Metanephros (tissue), 2 donors: Measurements from ENCODE around the gene IL17REL. TPM values are rescaled to one million over a fixed set of nuclear protein-coding genes. Genes with fewer than 3 reads are reported as not detected.

Experiments
- small RNA-seq: library from RNA; depleted of rRNA; stranded (forward); fragments of <200 nt; gene quantifications from one replicate; pipeline ENCODE3, GENCODE V24; 2014; ENCODE audit warnings: low replicate concordance
- total RNA-seq: library from RNA; depleted of rRNA; stranded (reverse); fragments of >200 nt; gene quantifications from one replicate; pipeline ENCODE4 v1.2.3, GENCODE V29; 2014

The IL17REL gene
- total RNA-seq = not detected

GRCh38 chr22:50012211-50013181 is at the start of gene IL17REL:
Gene IL17REL (minus strand): TSS chr22:50012765. CDS start chr22:50012646, 119 bp downstream.

GRCh38 chr22:50058061-50058905 is 45.7 kb upstream of the IL17REL start, which contains the start of gene TTLL8:
Gene TTLL8 (minus strand): TSS chr22:50058298.

GRCh38 chr22:49960159-49961004 is 52.2 kb downstream of the IL17REL start, which contains the start of gene PIM3:
Gene PIM3 (plus strand): TSS chr22:49960772. CDS start chr22:49960948, 176 bp downstream.

Small RNAs within 50 kb of the gene (small RNA-seq; reads per million reads assigned to genes)
- not detected for gene MIR6821

Other genes with a start within 250 kb of the IL17REL start
- gene BRD1, start 184.9 kb downstream of the IL17REL start, total RNA-seq = 43.8 TPM
- gene ZBED4, start 158.9 kb downstream of the IL17REL start, total RNA-seq = 12.5 TPM
- 28.6 TPM for gene ALG12, start 94.3 kb downstream of the IL17REL start, total RNA-seq
- gene CRELD2, start 94.1 kb downstream of the IL17REL start, total RNA-seq = 25.7 TPM
- 60.5 TPM for gene PIM3, start 52.0 kb downstream of the IL17REL start, total RNA-seq
- gene TTLL8, start 45.5 kb upstream of the IL17REL start, total RNA-seq = not detected
- gene MLC1, start 72.7 kb upstream of the IL17REL start, total RNA-seq = 3.0 TPM
- 0.99 TPM for gene MOV10L1, start 77.2 kb upstream of the IL17REL start, total RNA-seq
- gene PANX2, start 158.0 kb upstream of the IL17REL start, total RNA-seq = 0.82 TPM
- 23.7 TPM for gene TRABD, start 173.1 kb upstream of the IL17REL start, total RNA-seq
- 33.6 TPM for gene SELENOO, start 188.2 kb upstream of the IL17REL start, total RNA-seq
- gene TUBGCP6, start 232.3 kb upstream of the IL17REL start, total RNA-seq = 55.9 TPM
- 36.7 TPM for gene HDAC10, start 238.5 kb upstream of the IL17REL start, total RNA-seq
- 19.1 TPM for gene MAPK12, start 248.9 kb upstream of the IL17REL start, total RNA-seq